SK-N-SH treated with all-trans-retinoic acid at 6 μM for 48 hours (cell line): ENCODE data around the gene WDR5B.

ENCODE experiments used
- TSHZ2 ChIP-seq: fragments of 250-450 bp; sonication (Bioruptor Pico); IDR thresholded peaks from 2 replicates; pipeline ENCODE4 v1.5.0; 2020; ENCODE audit warnings: mild to moderate bottlenecking, moderate library complexity
- ZNF8 ChIP-seq: fragments of 450-650 bp; formaldehyde crosslinking; IDR thresholded peaks from 2 replicates; pipeline ENCODE4 v1.5.0; 2020; ENCODE audit warnings: mild to moderate bottlenecking, moderate library complexity

- TF ChIP-seq ZNF8 (no peak), TSHZ2 (CRISPR knock-in tag) (no peak)
These were observed 49.5 kb downstream of the WDR5B start for GRCh38 chr3:122366379-122366749.
